OCI-M1 (cell line): ENCODE measurements around the gene RNASE4.

ENCODE experiments used
- DNase-seq: peaks from one replicate; lab custom pipeline; 2025; lab: John Stamatoyannopoulos, UW

The RNASE4 gene

DNA sequence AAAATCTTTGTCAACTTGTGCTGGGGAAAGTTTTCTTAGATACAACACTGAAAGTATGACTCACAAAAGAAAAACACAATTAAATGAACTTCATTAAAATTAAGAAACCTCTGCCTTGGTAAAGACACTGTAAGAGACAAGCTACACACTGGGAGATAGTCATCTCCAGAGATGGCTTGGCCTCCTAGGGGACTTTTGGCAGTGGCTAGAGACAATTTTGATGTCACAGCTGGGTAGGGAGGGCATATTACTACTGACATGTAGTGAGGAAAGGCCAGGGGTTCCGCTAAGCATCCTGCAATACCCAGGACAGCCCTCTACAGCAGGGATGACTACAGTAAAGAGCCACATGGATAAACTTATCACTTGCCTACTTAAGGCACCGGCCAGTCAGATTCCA is 8.7 kb upstream of the RNASE4 start:
- DNase-seq = no peak

DNA sequence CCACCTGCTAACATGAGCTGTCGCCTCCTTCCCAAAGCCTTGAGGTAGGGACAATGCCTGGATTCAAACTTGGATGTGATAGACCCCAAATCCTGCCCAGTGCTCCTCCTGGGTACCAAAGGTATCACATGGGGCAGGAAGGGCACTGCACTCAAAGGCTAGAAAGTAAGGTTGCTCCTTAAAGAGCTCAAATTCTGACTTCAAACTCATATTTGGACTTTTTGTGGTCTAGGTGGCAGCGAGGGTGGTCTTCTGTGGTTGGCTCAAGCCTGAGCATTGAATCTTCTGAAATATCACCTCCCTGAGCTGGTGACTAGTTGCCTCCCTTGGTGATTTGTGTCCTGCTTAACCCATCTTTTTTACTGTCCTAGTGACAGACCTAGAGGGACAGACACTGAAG is 8.3 kb upstream of the RNASE4 start:
- no peak for DNase-seq

DNA sequence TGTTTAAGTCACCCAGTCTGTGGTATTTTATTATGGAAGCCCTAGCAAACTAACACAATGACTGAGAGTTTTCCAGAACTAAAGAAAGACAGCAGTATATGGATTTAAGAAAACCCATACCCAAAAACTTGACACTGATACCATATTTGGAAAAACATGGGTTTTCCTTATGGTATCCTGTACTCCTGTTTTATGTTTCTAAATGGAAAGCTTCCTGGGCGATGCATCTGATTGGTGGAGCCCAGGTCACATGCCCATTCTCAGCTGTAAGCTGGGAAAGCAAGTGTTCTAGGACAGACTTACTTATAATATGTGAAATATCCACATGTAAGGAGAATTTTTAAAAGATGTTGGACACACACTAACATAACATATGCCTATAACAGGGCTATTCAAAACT is 4.5 kb upstream of the RNASE4 start:
- DNase-seq = peak; percentile 76

DNA sequence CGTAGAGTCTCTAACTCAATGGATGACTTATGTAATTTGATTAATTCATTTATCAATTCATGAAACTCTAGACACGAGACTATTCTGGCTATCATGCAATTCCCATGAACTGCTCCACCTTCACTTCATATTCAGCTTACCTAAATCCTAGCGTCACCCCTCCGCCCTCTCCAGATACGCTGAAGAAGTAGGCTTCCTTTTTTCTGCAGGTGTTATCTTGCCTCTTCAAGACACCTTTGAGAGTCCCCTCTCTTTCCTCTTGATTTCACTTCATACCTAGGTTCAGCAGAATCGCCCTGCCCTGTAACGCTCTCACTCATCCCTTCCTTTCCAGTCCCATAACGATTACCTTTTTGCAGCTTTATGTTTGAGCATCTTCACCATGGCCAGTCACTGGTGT is 4.0 kb upstream of the RNASE4 start:
- no peak for DNase-seq

DNA sequence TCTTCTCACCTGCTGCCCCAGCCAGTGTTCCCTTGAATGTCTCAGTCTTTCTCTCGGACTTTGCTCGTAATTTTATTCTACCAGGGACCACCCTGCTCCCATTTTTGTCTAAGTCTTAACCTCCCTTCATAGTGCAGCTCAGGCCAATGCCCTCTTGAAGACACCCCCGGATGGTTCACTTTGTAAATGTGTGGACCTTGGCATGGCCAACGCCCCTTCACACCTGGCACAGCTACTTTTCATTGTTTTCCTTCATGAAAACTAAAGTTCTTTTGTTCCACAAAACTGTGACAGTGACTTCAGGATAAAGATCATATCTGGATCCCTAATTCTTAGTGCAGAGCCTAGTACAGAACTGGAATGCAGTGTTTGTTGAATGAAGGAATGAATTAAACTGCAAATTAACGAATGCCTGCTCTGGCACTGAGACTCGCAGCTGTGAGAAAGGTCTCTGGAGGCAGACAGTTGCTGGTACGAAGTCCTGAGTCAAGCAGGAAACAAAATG is 3.5 kb upstream of the RNASE4 start:
- no peak for DNase-seq

DNA sequence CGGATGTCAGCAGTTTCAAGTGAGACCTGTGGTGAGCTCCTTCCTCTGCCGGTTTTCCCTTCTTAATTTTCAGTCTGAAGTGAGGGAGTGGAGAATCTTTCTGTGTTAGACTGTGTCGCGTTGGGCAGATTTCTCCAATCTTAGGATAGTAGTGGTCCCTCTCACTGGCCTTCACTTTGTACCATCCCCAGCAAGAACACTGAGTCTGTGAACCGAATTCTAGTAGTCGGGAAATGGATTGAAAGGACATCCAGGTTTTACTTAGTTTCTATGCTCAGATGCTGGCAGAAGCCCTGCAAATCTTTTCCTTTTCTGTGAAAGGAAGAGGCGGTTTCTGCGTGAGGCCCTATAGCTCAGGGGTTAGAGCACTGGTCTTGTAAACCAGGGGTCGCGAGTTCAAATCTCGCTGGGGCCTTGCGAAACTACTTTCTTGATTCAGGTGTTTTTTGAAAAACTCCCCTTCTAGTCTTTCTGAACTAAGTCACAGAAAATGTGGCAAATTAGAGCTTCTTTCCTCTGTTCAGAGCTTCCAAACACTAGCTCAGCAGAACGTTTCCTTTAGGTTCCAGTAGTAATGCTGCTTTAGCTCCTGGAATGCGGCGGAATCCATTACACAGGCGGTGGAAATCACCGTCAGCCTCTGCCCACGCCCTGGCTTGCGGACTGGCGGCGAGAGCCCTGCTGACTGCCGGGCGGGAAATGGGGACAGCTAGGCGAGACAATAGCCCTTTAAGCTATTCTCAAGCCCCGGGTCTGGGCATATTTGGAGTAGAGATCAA is 2.8 kb upstream of the RNASE4 start:
- peak; percentile 95 for DNase-seq

DNA sequence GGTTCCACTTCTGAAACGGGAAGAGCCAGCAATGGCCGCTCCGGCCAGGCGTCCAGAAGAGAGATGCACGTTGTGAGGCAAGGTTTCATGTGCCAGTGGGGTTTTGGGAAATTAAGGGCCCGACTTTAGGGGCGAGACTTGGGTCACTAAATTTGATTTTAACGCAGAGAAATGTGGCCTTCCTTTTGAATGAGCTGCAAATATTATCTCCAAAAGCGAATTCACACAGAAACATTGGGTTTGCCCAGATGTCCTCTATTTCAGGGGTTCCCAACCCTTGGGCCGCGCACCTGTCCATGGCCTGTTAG is 2.3 kb upstream of the RNASE4 start:
- no peak for DNase-seq

DNA sequence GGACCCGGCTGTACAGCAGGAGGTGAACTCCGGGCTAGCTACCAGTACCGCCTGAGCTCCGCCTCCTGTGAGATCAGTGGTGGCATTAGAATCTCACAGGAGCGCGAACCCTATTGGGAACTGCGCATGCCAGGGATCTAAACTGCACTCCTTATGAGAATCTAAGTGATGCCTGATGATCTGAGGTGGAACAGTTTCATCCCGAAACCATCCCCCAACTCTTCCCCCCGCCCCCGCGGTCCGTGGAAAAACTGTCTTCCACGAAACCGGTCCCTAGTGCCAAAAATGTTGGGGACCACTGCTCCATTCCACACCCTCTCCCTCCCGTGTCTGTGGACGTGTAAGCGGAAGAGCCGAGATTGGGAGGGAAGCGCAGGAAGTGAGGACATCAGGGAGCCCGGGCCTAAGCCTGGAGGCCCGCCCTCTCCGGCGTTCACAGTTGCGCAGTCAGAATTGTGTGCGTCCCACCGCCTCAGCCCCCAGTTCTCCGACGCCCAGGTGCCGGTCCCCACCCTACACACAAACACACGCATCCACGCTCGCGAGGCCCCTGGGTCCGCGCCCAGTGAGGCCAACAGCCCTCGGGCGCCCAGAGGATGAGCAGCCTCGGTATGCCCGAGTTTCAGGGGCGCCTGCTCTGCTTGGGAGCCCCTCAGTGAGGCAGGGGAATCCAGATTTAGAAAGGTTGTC is 1.8 kb upstream of the RNASE4 start:
- DNase-seq = peak; percentile 83

DNA sequence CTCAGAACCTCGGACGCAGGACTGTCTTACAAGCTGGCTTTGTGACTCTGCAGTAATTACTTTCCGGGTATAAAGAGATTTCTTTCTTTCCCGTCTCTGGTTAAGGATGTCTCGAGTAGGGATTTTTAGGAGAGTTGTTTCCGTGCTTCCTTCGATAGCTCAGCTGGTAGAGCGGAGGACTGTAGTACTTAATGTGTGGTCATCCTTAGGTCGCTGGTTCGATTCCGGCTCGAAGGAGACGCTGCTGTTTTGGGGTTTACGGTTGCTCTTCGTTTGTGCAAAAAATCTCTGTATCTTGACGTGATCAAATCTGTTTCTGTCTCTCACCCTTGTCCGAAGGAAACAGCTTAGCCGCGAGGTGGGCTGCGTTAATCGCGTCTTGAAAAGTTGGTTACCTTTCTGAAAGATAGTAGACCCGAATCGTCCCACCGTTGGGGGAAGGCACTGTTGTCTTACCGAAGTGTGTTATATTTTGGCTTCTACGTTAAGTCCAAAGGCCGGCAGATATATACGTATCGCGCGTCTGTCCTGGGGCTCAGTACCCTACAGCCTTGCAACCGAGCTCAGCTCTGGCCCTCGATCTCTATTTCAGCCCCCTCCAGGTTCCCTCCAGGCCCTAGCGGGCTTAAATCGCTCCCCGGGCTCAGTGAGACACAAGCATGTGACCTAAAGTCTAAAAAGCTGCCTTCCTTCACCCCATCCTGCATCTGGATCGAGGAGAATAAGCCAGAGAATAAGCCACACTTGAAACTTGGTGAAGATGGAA is 1.1 kb upstream of the RNASE4 start:
- DNase-seq = peak; percentile 96

DNA sequence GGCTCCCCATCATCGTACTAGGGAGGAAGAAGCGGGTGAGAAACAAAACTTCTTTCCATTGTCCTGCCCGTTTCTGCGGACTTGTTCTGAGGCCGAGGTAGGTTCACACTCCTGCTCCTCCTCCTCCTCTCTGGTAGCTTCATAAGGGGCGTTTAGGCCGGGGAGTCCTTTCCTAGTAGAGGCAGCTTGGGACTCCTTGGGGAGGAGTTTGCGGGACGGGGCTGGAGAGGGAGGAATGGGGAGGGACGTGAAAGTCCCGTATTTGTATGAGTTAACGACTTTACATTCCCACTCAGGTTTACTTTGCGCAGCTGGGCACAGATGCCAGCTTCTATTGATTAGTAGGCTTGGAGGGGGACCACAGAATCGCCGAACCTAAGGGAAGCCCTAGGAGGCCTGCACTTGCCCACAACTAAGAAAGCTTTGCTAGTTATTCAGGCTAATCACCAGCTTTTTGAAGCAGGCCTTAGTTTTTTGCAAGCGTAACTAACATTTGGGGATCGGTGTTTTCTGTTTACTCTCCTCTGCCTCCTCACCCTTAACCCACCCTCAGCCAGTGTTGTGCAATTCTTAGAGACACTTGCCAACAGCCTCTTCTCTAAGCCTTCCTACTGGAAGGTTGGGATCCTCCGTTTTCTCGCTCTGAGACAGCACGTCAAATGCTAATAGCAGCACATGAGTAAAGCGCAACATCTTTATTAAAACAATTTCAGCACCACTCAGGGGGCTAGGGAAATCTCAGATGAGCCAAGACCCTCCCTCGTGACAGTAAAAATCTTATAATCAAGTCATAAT is 499 bp downstream of the RNASE4 start:
- peak; percentile 47 for DNase-seq

DNA sequence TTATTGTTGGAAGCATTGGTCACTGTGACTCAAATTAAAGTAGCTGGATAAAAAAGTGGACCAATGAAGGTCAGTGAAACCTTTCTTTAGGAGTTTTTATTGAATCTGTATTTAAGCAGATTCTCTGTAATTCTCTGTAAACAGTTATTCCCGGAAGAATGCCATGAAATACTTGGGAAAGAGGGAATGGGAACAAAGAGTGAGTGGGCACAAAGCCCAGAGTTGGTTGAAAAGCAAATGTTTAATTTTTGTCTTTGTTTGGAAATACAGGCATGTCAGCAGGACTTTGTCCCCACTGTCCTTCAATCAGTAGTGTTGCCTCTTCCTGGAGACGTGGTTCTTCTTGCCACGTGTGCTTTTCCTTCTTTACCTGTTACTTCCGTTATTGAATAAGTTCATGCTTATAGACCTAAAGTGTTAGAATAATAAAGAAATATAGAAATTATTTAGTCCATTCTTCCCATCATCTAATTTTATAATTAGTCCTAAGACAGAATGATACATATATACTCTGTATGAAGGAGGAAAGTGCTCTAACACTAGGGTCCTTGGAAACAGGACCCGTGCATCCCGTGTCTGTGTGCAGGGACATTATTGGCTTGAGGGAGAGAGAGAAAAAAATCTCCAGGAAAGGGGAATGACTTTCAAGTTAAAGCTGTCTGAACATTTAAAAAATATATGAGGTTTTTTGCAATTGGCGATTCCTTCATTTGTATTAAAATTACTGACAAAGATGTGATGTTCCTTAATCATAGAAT is 2.2 kb downstream of the RNASE4 start:
- DNase-seq = no peak

DNA sequence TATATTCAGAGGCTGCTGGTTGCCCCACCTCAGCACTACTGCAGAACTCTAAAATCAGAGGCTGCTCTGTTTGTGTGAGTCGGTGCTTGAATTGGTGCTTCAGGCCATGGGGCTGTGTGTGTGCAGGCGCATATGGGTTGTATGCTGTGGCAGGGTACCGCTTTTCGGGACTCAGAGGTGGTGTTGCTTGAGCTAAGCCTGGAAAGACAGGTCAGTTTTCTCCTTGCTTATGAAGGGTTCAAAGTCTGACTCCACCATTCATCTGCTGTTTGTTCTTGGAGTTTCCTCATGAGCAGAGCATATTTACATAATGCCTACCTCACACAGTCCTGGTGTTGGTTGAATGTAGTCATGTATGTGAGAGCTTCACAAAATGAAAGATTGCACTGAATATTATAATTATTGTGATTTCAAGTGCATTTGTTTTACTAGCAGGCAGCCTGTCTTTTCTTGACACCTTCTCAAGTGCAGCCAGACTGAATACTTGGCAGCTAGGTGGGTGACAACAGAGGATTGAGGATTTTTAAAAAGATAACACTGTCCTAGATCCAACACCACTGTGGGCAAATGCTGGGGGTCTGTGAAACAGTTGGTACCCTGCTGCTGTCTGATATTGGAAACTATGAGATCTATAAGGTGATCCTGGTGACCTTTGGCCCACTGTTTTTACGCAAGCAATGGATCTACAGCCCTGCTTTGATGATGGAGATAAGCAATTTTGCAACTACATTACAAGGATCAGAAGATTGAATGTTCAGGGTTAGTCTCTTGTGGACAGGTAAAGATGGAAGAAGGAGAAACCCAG is 3.2 kb downstream of the RNASE4 start:
- no peak for DNase-seq

DNA sequence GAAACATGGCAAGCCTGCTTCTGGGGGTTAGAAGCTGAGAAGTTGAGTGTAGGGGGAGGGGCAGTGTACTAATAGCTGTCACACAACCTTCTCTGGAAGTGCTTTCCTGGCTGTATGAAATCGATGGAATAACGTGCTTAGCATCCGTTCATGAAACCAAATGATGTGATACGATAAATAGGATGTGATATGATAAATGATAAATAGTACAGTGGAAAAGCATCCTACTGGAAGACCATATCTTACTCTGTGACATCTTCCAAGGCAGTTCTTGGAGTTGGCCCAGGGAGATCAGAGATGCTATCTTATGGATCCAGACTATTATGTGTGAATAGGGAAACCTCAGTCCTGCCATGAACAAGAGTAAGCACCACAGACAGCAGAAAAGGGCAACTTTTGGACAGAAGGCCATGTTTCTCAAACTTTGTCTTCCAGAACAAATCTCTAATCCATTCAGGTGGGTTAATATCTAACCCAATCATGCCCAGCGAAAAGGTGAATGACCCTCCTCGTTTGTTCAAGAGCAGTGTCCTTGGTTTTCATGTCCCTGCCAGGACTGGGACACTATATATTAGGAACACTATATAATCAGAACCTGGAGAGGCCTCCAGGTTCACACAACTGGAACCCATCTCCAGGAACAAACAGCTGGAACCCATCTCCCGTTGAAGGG is 3.9 kb downstream of the RNASE4 start, which contains the start of gene ANG:
Gene ANG (plus strand): TSS at position 598 of the 673 bp plus-strand sequence. CDS start 4,801 bp downstream, outside the sequence.
- no peak for DNase-seq

DNA sequence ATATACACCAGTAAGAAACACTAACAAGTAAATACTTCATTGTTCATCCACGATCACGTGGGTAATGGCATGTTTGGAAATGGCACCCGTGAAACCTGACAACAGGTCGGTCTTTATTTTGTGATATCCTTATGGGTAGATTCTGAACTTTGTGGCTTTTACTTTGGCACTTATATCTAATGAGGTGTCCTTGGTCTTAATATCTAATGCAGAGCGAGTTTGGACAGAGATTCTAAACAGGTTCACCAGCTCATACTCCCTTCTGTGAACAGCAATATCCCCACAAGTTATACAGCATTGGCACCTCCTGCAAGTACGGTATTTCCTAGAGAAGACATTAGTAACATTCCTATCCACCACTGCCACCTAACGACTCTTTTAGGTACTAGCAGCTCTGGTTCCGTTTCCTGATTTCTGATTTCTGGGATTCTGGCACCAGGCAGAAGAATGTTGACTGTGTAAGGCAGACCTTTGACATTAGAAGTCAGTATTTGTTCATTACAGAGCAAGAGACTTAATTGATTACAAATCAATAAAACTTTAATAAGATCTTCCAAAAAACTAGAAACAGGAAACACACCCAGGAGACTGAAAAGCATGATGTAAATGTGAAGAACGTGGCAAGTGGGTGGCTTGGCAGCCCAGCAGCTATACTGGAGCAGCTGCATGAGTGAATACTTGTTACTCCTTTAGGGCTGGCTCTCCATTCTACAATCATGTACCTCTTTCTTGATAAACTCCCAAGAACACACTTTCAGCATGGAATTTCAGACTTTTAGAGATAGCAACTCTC is 6.7 kb downstream of the RNASE4 start:
- DNase-seq = peak; percentile 81

DNA sequence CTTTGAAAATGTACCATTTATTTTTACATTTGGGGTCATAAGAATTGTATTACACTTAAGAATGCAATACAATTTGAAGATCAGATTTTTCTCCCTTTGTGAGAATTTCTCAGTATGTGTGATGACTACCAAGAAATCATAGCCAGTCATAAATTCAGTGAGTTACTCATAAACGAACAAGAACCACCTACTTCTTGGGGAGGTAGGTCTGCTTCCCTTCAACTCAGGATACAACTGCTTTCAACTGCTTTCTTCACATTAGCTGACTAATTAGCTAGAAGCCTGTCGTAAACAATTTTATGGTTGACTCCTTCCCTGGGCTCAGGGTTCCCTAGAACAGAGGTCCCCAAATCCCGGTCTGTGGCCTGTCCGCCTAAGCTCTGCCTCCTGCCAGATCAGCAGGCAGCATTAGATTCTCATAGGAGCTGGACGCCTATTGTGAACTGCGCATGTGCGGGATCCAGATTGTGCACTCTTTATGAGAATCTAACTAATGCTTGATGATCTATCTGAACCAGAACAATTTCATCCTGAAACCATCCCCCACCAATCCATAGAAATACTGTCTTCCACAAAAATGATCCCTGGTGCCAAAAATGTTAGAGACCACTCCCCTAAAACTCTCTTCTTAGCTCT is 7.9 kb downstream of the RNASE4 start:
- DNase-seq = no peak

DNA sequence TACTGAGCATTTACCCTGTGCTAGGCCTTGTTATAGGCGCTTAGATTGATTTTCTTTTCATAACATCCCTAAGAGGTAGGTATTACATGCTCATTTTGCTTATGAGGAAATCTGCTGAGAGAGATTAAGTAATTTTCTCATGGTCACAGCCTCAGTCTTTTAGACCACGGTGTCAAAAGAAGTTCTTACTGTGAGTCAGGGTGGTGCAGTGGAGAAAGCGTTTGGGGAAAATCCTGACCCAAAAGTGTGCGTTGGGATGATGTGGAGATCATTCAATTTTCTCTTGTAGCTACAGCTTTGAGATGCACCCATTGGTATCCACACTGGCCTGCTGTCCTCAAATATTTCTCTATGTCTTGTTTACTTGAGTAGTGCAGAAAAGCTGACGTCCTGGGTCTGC is 12.4 kb downstream of the RNASE4 start:
- DNase-seq = no peak

DNA sequence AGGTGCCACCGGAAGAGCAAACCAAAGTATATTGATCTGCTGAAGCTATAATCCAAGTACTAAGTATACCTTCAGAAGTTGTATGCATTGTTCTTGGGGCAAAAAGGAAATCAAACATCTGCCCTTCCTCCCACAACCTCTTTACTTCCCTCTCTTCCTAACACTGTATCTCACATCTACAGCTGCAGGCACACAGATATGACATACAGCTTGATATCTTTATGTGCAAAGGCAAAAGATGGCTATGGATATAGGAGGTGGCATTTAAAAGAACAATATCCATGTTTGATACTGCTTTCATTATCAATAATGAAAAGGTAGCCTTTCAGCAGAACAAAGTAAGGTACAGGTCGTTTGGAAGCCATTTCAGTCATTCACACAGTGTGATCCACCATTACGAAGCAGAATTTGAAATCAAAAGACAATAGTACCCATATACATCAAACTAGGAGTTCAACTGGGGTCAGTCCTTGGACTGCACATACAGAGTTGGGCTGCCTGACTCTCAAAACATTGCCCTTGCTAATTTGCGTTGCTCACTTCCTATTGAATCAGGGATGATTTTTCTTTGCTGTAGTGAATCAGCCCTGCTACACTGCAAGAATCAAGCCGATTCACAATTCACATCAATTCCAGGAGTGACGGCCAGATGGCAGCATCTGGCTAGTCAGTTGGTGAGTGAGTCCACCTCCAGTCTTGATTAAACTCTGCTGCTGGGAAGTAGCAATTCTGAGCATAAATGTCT is 13.1 kb downstream of the RNASE4 start:
- DNase-seq = peak; percentile 90

DNA sequence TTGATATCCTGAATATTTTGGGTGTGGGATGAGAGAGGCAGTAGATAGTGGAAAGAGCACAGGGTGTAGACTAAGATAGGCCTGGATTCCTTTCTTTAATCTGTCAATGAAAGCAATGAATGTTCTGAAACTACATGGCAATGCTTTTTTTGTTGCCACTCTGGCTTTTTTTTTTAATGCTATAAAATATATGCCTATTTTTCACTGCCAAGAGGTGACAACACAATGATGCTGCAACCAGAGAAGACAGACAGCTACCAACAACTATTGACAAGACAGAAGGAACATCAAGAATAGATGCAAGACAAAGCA is 13.6 kb downstream of the RNASE4 start:
- DNase-seq = no peak
